GM10266 (cell line): ENCODE data around the gene UBE2QL1.

Source experiments
- DNase-seq: peaks from one replicate; pipeline ENCODE4 v3.0.0; 2012; ENCODE audit errors: extremely low spot score
- CTCF ChIP-seq: IDR thresholded peaks from 2 replicates; pipeline ENCODE4 v1.5.1; 2012; ENCODE audit warnings: mild to moderate bottlenecking, low read depth; ENCODE audit not compliant: control insufficient read depth, insufficient read depth; ENCODE audit errors: missing control alignments

Gene UBE2QL1

DNA sequence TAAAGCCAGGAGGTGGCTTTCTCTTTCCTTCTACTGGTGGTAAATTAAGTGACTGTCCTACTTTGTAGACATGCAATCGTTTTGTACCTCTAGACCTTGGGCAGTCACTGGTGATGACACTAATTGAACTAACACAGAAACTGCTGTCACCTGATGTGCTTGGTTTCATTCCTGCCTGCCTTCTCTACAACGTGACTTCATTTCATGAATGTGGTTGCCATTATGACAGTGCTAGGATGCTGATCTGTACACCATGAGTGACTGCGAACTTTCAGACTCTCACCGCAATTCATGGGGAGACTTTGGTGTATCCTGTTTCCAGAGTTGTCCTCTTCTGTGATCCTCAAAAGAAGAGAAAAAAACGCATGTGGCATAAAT lies 47.5 kb downstream of the UBE2QL1 start:
- DNase-seq, result peak; percentile 69
- TF ChIP-seq CTCF, result no peak

DNA sequence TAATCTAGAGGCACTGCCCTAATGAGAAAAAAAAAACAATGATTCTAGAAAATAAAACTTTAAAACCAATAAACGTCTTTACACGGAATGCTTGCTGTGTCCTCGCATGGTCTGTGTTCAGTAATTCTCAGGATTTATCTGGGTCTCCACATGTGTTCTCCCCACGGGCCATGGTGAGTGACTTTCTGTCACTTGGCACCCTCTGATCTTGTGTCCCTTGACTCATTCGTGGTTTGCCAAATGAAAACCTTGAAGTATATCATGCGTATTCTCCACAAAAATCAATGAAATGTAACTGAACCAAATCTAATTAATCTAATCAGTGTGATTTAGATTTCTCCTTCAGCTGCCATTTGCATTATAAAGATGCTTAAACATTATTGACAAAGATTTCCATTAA lies 48.0 kb downstream of the UBE2QL1 start:
- DNase-seq, result no peak

DNA sequence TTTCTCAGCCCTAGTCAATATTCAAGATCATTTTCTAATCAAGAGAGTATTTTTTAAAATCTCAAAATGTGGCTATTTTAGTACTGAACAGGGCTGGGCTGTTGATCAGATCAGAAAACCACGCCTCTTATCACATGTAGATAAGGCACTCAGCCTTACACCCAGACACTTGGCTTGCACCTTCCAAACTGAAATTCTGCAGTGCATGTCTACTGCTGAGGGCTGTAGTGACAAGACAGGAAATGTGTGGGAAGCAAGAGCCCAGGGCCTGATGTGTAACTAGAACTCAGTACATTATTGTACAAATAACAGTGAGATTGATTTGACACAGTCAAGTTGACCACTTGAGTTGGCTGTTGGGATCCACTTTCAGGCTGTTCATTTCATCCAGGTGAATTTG lies 48.6 kb downstream of the UBE2QL1 start:
- DNase-seq, result no peak

More for the DNA sequence above, 48.0 kb downstream of the UBE2QL1 start:
- TF ChIP-seq CTCF, result no peak

DNA sequence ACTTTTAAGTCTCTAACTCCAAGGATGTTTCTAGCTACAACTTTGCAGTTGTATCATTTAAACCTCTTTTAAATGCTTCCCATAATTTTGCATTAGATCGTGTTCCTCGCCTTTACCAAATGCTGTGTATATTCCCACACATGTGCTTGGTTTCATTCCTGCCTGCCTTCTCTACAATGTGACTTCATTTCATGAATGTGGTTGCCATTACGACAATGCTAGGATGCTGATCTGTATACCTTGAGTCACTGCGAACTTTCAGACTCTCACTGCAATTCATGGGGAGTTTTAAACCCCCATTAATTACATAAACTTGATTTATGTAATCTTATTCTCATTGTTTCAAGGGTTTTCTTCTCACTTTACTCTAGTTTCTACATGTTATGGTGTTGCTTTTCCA lies 50.3 kb downstream of the UBE2QL1 start:
- no peak for TF ChIP-seq CTCF
- no peak for DNase-seq

More for the DNA sequence above, 48.6 kb downstream of the UBE2QL1 start:
- no peak for TF ChIP-seq CTCF

- peak; percentile 19 for TF ChIP-seq CTCF
- no peak for DNase-seq
Measured at GRCh38 chr5:6501701-6502100, 53.0 kb downstream of the UBE2QL1 start.

DNA sequence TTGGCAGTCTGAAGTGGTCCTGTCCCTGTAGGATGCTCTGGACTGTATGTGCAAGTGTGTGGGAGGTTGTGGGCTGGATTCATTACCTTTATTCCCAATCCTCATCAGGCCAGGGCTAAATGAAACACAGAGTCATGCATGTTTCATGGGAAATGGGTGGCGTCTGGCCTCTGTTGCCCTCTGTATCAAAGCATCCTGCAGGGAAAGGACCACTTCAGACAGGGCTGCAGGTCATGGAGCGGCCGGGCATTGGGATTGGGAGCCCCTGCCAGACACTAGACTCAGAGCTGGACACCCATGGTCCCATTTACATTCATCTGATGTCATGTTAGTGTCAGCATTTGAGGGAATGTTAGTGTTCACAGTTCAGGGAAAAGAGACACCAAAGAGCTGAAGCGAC lies 53.8 kb downstream of the UBE2QL1 start:
- no peak for DNase-seq
- no peak for TF ChIP-seq CTCF

GRCh38 chr5:6503342-6503741 lies 54.7 kb downstream of the UBE2QL1 start:
- no peak for DNase-seq
- no peak for TF ChIP-seq CTCF
